MM.1S (cell line): ENCODE results near the gene LRMDA.

Experiments used
- DNase-seq: peaks from one replicate; pipeline ENCODE4 v3.0.0-alpha.2; 2015
- H2AFZ ChIP-seq: fragments of 300-600 bp; sonication (generic); 2 replicates; pipeline ENCODE4 v1.6.0; 2016; ENCODE audit warnings: antibody characterized with exemption, low read length
- H3F3A ChIP-seq: fragments of 300-600 bp; sonication (generic); 2 replicates; pipeline ENCODE4 v1.6.1; 2016; ENCODE audit warnings: mild to moderate bottlenecking, antibody characterized with exemption, low read length, moderate library complexity, mixed read lengths; ENCODE audit not compliant: insufficient read depth
- H3K27ac ChIP-seq: fragments of 300-600 bp; sonication (generic); 2 replicates; pipeline ENCODE4 v1.5.1; 2016; ENCODE audit warnings: mild to moderate bottlenecking, low read length
- H3K27me3 ChIP-seq: fragments of 300-600 bp; sonication (generic); replicated peaks from 2 replicates; pipeline ENCODE4 v1.6.0; 2016; ENCODE audit warnings: low read length; ENCODE audit not compliant: insufficient read depth
- H3K36me3 ChIP-seq: fragments of 300-600 bp; sonication (generic); replicated peaks from 2 replicates; pipeline ENCODE4 v1.6.1; 2016; ENCODE audit warnings: mild to moderate bottlenecking, low read length, mixed read lengths; ENCODE audit not compliant: insufficient read depth
- H3K4me1 ChIP-seq: fragments of 300-600 bp; sonication (generic); 2 replicates; pipeline ENCODE4 v1.6.1; 2016; ENCODE audit warnings: low read length, mixed read lengths
- H3K4me2 ChIP-seq: fragments of 300-600 bp; sonication (generic); 2 replicates; pipeline ENCODE4 v1.6.0; 2016; ENCODE audit warnings: low read depth, low read length
- H3K4me3 ChIP-seq: fragments of 300-600 bp; sonication (generic); 2 replicates; pipeline ENCODE4 v1.5.1; 2016; ENCODE audit warnings: low read length, mixed read lengths
- H3K79me2 ChIP-seq: fragments of 300-600 bp; sonication (generic); 2 replicates; pipeline ENCODE4 v1.6.1; 2016; ENCODE audit warnings: mixed run types, low read length, mixed read lengths
- H3K9ac ChIP-seq: fragments of 300-600 bp; sonication (generic); 2 replicates; pipeline ENCODE4 v1.6.1; 2016; ENCODE audit warnings: low read length, mixed read lengths
- H3K9me2 ChIP-seq: fragments of 300-600 bp; sonication (generic); replicated peaks from 2 replicates; pipeline ENCODE4 v1.6.1; 2016; ENCODE audit warnings: mild to moderate bottlenecking, low read length, mixed read lengths; ENCODE audit not compliant: insufficient read depth
- H3K9me3 ChIP-seq: fragments of 300-600 bp; sonication (generic); replicated peaks from 2 replicates; pipeline ENCODE4 v1.6.1; 2016; ENCODE audit warnings: mild to moderate bottlenecking, low read length, mixed read lengths; ENCODE audit not compliant: insufficient read depth
- H4K20me1 ChIP-seq: fragments of 300-600 bp; sonication (generic); 2 replicates; pipeline ENCODE4 v1.6.1; 2016; ENCODE audit warnings: mild to moderate bottlenecking, low read length, moderate library complexity, mixed read lengths; ENCODE audit not compliant: insufficient read depth
- EZH2 ChIP-seq: fragments of 300-600 bp; sonication (generic); optimal IDR thresholded peaks from 2 replicates; pipeline ENCODE3; 2017; ENCODE audit warnings: low read depth, mild to moderate bottlenecking, antibody characterized with exemption, low read length, mixed read lengths
- EZH2phosphoT487 ChIP-seq: fragments of 300-600 bp; sonication (generic); IDR thresholded peaks from 2 replicates; pipeline ENCODE4 v1.6.1; 2018; ENCODE audit warnings: antibody characterized with exemption, low read length
- TF ChIP-seq, protein P1 (sequence below): fragments of 300-600 bp; sonication (generic); IDR thresholded peaks from 2 replicates; pipeline ENCODE4 v1.5.1; 2016; ENCODE audit warnings: antibody characterized with exemption, low read length, mixed read lengths

The LRMDA gene

DNA sequence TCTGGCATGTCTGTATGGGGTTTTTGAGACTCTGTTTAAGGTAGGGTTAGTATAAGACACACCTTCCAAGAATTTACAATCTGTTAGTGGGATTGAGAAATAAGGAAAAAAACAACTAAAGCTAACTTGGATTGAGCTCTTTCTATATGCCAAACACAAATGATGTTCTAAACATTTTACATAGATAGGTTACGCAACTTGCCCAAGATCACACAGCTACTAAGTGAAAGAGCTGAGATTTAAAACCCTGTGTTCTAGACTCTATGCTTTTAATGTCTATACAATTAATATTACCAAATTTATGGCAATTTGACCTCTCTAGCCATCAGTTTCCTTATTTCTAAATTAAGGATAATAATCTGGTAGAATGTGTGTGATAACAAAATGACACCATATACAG, 1056.2 kb downstream of the LRMDA start:
- Histone ChIP-seq H3K36me3 (no peaks in the 10 kb centered on the region), H3F3A (no peaks in the 10 kb centered on the region), H3K4me3 (no peak overlapping the region), H3K9ac (no peak overlapping the region), H3K27me3 (no peaks in the 10 kb centered on the region), H3K9me2 (no peaks in the 10 kb centered on the region), H3K4me1 (no peaks in the 10 kb centered on the region), H3K4me2 (no peak overlapping the region), H3K27ac (no peak overlapping the region), H3K9me3 (no peaks in the 10 kb centered on the region), H4K20me1 (no peaks in the 10 kb centered on the region), H2AFZ (no peak overlapping the region), H3K79me2 (no peaks in the 10 kb centered on the region)
- no peak for DNase-seq
- TF ChIP-seq, protein P1, sequence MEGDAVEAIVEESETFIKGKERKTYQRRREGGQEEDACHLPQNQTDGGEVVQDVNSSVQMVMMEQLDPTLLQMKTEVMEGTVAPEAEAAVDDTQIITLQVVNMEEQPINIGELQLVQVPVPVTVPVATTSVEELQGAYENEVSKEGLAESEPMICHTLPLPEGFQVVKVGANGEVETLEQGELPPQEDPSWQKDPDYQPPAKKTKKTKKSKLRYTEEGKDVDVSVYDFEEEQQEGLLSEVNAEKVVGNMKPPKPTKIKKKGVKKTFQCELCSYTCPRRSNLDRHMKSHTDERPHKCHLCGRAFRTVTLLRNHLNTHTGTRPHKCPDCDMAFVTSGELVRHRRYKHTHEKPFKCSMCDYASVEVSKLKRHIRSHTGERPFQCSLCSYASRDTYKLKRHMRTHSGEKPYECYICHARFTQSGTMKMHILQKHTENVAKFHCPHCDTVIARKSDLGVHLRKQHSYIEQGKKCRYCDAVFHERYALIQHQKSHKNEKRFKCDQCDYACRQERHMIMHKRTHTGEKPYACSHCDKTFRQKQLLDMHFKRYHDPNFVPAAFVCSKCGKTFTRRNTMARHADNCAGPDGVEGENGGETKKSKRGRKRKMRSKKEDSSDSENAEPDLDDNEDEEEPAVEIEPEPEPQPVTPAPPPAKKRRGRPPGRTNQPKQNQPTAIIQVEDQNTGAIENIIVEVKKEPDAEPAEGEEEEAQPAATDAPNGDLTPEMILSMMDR: no peak
- TF ChIP-seq EZH2 (no peak), EZH2phosphoT487 (no peak)

DNA sequence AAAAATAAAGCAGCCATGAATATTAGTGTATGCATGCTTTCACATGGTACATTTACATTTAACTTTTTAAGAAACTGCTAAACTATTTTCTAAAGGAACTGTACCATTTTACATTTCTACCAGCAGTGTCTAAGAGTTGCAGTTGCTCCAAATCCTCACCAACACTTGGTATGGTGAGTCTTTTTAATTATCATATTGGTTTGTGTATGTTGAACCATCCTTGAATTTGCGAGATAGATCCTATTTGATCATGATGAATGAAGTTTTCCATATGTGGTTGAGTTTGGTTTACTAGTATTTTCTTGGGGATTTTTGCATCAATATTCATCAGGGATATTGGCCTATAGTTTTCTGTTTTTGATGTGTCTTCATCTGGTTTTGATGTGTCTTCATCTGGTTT, 1057.2 kb downstream of the LRMDA start:
- no peaks in the 10 kb centered on the region for H3K36me3 ChIP-seq
- no peak for DNase-seq
- no peak overlapping the region for H3K27ac ChIP-seq
- H3F3A ChIP-seq: no peaks in the 10 kb centered on the region
- H3K4me1 ChIP-seq: no peaks in the 10 kb centered on the region
- no peaks in the 10 kb centered on the region for H3K9me2 ChIP-seq
- H3K9ac ChIP-seq: no peak overlapping the region
- no peak overlapping the region for H3K4me2 ChIP-seq
- no peaks in the 10 kb centered on the region for H3K9me3 ChIP-seq
- H3K27me3 ChIP-seq: no peaks in the 10 kb centered on the region
- TF ChIP-seq EZH2phosphoT487 (no peak), EZH2 (no peak)
- TF ChIP-seq, protein P1: no peak
- H4K20me1 ChIP-seq: no peaks in the 10 kb centered on the region
- no peak overlapping the region for H3K4me3 ChIP-seq
- no peak overlapping the region for H2AFZ ChIP-seq
- no peaks in the 10 kb centered on the region for H3K79me2 ChIP-seq

- no peaks in the 10 kb centered on the region for H3K9me2 ChIP-seq
- H3F3A ChIP-seq: no peaks in the 10 kb centered on the region
- H4K20me1 ChIP-seq: no peaks in the 10 kb centered on the region
- no peaks in the 10 kb centered on the region for H3K9me3 ChIP-seq
- no peak for DNase-seq
- no peak overlapping the region for H3K4me3 ChIP-seq
- H3K36me3 ChIP-seq: no peaks in the 10 kb centered on the region
- no peak overlapping the region for H3K27ac ChIP-seq
- H2AFZ ChIP-seq: no peak overlapping the region
- no peaks in the 10 kb centered on the region for H3K4me1 ChIP-seq
- no peak overlapping the region for H3K9ac ChIP-seq
- H3K27me3 ChIP-seq: no peaks in the 10 kb centered on the region
- H3K79me2 ChIP-seq: no peaks in the 10 kb centered on the region
- H3K4me2 ChIP-seq: no peak overlapping the region
- TF ChIP-seq EZH2phosphoT487 (no peak), EZH2 (no peak)
- TF ChIP-seq, protein P1: no peak
These were observed 1059.8 kb downstream of the LRMDA start for GRCh38 chr10:76491216-76491615.
